Measurements from ENCODE around the gene KCNJ13.

Gene KCNJ13

GRCh38 chr2:232776435-232776834 is at the start of gene KCNJ13:
Gene KCNJ13 (minus strand): TSS chr2:232776565. CDS start chr2:232771362, 5,203 bp downstream.
- DNase-seq = no peak

- DNase-seq = no peak
Measured at GRCh38 chr2:232817756-232818155, 41.4 kb upstream of the KCNJ13 start.

GRCh38 chr2:232816657-232817056 is 40.3 kb upstream of the KCNJ13 start:
- DNase-seq = no peak

GRCh38 chr2:232815569-232815968 is 39.2 kb upstream of the KCNJ13 start:
- DNase-seq = no peak

- no peak for DNase-seq
Measured at GRCh38 chr2:232810444-232810843, 34.1 kb upstream of the KCNJ13 start.

- DNase-seq = no peak
Measured at GRCh38 chr2:232809349-232810124, 33.2 kb upstream of the KCNJ13 start.

- no peak for DNase-seq
Measured at GRCh38 chr2:232802091-232802490, 25.7 kb upstream of the KCNJ13 start.

GRCh38 chr2:232800166-232800565 is 23.8 kb upstream of the KCNJ13 start:
- no peak for DNase-seq

GRCh38 chr2:232798187-232798586 is 21.8 kb upstream of the KCNJ13 start:
- DNase-seq = no peak

- no peak for DNase-seq
Measured at GRCh38 chr2:232795920-232796319, 19.6 kb upstream of the KCNJ13 start.

- no peak for DNase-seq
Measured at GRCh38 chr2:232794981-232795380, 18.6 kb upstream of the KCNJ13 start.

GRCh38 chr2:232793271-232793670 is 16.9 kb upstream of the KCNJ13 start:
- DNase-seq = no peak

GRCh38 chr2:232791518-232791917 is 15.2 kb upstream of the KCNJ13 start:
- DNase-seq = no peak

GRCh38 chr2:232789082-232789481 is 12.7 kb upstream of the KCNJ13 start:
- no peak for DNase-seq

- no peak for DNase-seq
Measured at GRCh38 chr2:232787806-232788205, 11.4 kb upstream of the KCNJ13 start.

GRCh38 chr2:232783278-232783677 is 6.9 kb upstream of the KCNJ13 start:
- no peak for DNase-seq

- no peak for DNase-seq
Measured at GRCh38 chr2:232781765-232782164, 5.4 kb upstream of the KCNJ13 start.

- DNase-seq = no peak
Measured at GRCh38 chr2:232779934-232780333, 3.6 kb upstream of the KCNJ13 start.

GRCh38 chr2:232779465-232779864 is 3.1 kb upstream of the KCNJ13 start:
- no peak for DNase-seq

- no peak for DNase-seq
Measured at GRCh38 chr2:232777276-232777675, 911 bp upstream of the KCNJ13 start.

GRCh38 chr2:232773815-232774214 is 2.5 kb downstream of the KCNJ13 start:
- DNase-seq = no peak

GRCh38 chr2:232772531-232772930 is 3.8 kb downstream of the KCNJ13 start:
- no peak for DNase-seq

- DNase-seq = no peak
Measured at GRCh38 chr2:232771870-232772269, 4.5 kb downstream of the KCNJ13 start.

- DNase-seq = no peak
Measured at GRCh38 chr2:232770207-232770606, 6.2 kb downstream of the KCNJ13 start.

- DNase-seq = no peak
Measured at GRCh38 chr2:232767866-232768265, 8.5 kb downstream of the KCNJ13 start.
